ENCODE measurements around the gene RAD18.

GRCh38 chr3:8834974-8835373 is 128.3 kb downstream of the RAD18 start:
- no peak for TF ChIP-seq CTCF (conservative IDR thresholded peaks at IDR 0.05; ENCODE audit: low read depth, low read length)
- TF ChIP-seq EZH2 (IDR thresholded peaks at IDR 0.05; ENCODE audit: borderline replicate concordance, low read depth, low read length, poor library complexity, severe bottlenecking), result no peak
